Heart right ventricle (tissue), 16 donors: Measurements from ENCODE around the gene FAF1. TPM values are rescaled to one million over a fixed set of nuclear protein-coding genes. Genes with fewer than 3 reads are reported as not detected.

Experiments used
- ATAC-seq, 8 donors: fragments of 200-7000 bp; cut with Tn5 transposase; one replicate each; pipeline ENCODE4 v1.9.1; 2020; ENCODE audit warnings: mild to moderate bottlenecking in 8 of 8, moderate library complexity in 8 of 8, moderate number of reproducible peaks in 1 of 8
- DNase-seq, 2 donors: peaks; one replicate each; pipeline ENCODE4 v3.0.0-alpha.2; 2020
- H3K27ac ChIP-seq, 10 donors: fragments of 200-600 bp; sonication (generic) in 2 of 10; one replicate each; pipeline versions ENCODE4 v1.5.0 to v1.8.0; 2020 to 2022; ENCODE audit warnings: mild to moderate bottlenecking in 3 of 10
- H3K27me3 ChIP-seq, 7 donors: fragments of 200-600 bp; one replicate each; pipeline ENCODE4 v1.8.0; 2021 to 2022; ENCODE audit warnings: mild to moderate bottlenecking in 2 of 7
- H3K36me3 ChIP-seq, 9 donors: fragments of 200-600 bp; sonication (generic) in 1 of 9; one replicate each; pipeline versions ENCODE4 v1.5.0 to v1.8.0; 2020 to 2022; ENCODE audit warnings: mild to moderate bottlenecking in 2 of 9
- H3K4me1 ChIP-seq, 9 donors: fragments of 200-600 bp; sonication (generic) in 1 of 9; one replicate each; pipeline versions ENCODE4 v1.5.0 to v1.8.0; 2020 to 2022; ENCODE audit warnings: mild to moderate bottlenecking in 4 of 9
- H3K4me3 ChIP-seq, 10 donors: fragments of 200-600 bp; sonication (generic) in 2 of 10; one replicate each; pipeline versions ENCODE4 v1.5.0 to v1.8.0; 2020 to 2022; ENCODE audit warnings: mild to moderate bottlenecking in 7 of 10, moderate library complexity in 2 of 10
- H3K9me3 ChIP-seq, 11 donors: fragments of 200-600 bp in 10 of 11; sonication (generic) in 2 of 11; one replicate each; pipeline versions ENCODE4 v1.5.0 to v1.8.0; 2013 to 2022; ENCODE audit warnings: mild to moderate bottlenecking in 2 of 11, control low read depth in 1 of 11, moderate library complexity in 1 of 11
- WGBS, 2 donors: extraction: QIAGEN DNeasy Blood & Tissue Kit; methylation state at CpG; one replicate each; pipeline ENCODE4 v1.1.7; 2013; ENCODE audit warnings: inconsistent platforms in 1 of 2; 5-methylcytosine and 5-hydroxymethylcytosine counted together
- intact Hi-C, 10 donors: fragments of 100-400 bp; cut with DNase I; formaldehyde crosslinking; loops; one replicate each; pipeline versions ENCODE4 v1.11.1 to v1.14.2; 2022
- polyA plus RNA-seq, 2 donors: library from polyadenylated mRNA; stranded (reverse); fragments of 200-250 nt; gene quantifications; one replicate each; pipeline ENCODE4 v1.2.3, GENCODE V29; 2013
- total RNA-seq, 10 donors: library from RNA; stranded (reverse); fragmentation: NEBNext Ultra II Directional in 3 of 10; extraction: Animal tissue kit (Norgen Biotek cat#: 25700) in 3 of 10; gene quantifications; one replicate each; pipeline versions ENCODE4 v1.2.1 to v1.2.4, GENCODE V29; 2021 to 2023
- TF ChIP-seq, protein P1 (sequence below), 9 donors: fragments of 200-600 bp; sonication (generic) in 2 of 9; IDR thresholded peaks; one replicate each; pipeline versions ENCODE4 v1.5.0 to v1.8.0; 2021 to 2022; ENCODE audit warnings: antibody characterized with exemption in 9 of 9, mild to moderate bottlenecking in 5 of 9, moderate library complexity in 1 of 9
- donor health status: Arrhythmogenic right ventricular cardiomyopathy.
- donor health status: ischemic (EF 13 %, LVEDD 7.1; RV severe dilation, severe dysfunction).
- donor health status: healthy with polysubstance abuse.
- donor health status: DM: no; HTN: yes; CAD: no.
- donor health status: DM: no; HTN: no; CAD: no.
- donor health status: ischemic (EF 25% LVEDD 6.9; RV normal size, moderate dysfunction).
- donor health status: ischemic (EF 25% LVEDD 5.7; RV mildly dilated, moderate dysfunction).
- donor health status: healthy.
- donor health status: DM: yes; HTN: yes; CAD: no.
- donor health status: Ischemic cardiomyopathy.
- donor health status: ischemic (EF 35%, LVEDD 5.7; RV mildly dilated, moderate dysfunction).
- donor health status: nonischemic (EF 11% LVEDD 7.7; RV severe dilation, severe dysfunction).
- donor health status: DM: yes; HTN: yes; CAD: no.
- donor health status: PGD.
- donor health status: ischemic (EF 29% LVEDD 5.4; RV normal size, mild dysfunction).
- donor health status: nonischemic (EF 23%, LVEDD 6.1; RV moderate dilation, normal function).

Gene FAF1
- total and polyA plus RNA-seq, 12 donors, result 30.9 to 102 (median 88.9) TPM

DNA sequence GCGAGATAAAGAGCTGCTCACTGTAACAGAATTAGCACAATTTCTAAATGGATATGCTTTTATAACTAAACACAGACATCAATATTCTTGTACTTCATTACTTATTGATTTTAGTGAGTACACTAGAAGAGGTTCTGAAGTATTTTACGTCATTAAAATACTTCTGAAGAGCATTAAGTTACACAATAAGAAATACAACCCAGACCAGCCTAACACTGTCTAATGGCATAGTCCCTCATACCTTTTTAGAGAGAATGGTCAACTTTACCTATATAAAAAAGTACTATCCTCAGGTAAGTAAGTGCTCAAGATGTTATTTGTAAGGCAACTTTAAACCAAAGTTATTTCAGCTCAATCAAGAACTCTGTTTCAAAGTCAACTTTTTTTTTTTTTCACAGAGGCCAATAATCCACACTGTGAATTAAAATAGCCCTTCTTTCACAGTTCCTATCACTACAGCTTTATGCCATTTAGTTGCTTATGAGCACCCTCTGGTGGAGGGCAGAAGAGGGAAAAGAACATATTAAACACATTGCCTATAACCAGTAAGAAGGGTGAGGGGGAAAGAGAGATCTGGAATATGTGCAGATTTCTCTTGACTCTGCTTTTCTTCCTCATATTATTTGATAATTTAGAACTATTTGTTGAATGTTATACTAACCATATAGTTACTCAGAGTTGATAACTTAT is 354.7 kb downstream of the FAF1 start:
- intact Hi-C loops, result no loop called here
- Histone ChIP-seq H3K27ac (no peak overlapping the region), H3K36me3 (peaks cover 0 to 3% (median 0%) of the 10 kb centered on the region in 9 donors), H3K9me3 (no peaks in the 10 kb centered on the region), H3K4me3 (no peak overlapping the region), H3K27me3 (no peaks in the 10 kb centered on the region), H3K4me1 (peaks cover 0 to 6% (median 0%) of the 10 kb centered on the region in 9 donors)
- TF ChIP-seq, protein P1, sequence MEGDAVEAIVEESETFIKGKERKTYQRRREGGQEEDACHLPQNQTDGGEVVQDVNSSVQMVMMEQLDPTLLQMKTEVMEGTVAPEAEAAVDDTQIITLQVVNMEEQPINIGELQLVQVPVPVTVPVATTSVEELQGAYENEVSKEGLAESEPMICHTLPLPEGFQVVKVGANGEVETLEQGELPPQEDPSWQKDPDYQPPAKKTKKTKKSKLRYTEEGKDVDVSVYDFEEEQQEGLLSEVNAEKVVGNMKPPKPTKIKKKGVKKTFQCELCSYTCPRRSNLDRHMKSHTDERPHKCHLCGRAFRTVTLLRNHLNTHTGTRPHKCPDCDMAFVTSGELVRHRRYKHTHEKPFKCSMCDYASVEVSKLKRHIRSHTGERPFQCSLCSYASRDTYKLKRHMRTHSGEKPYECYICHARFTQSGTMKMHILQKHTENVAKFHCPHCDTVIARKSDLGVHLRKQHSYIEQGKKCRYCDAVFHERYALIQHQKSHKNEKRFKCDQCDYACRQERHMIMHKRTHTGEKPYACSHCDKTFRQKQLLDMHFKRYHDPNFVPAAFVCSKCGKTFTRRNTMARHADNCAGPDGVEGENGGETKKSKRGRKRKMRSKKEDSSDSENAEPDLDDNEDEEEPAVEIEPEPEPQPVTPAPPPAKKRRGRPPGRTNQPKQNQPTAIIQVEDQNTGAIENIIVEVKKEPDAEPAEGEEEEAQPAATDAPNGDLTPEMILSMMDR (IDR thresholded peaks at IDR 0.05), result peak in 6 of 9 donors; percentile 15 to 48 (median 19)
- no peak for DNase-seq
- no peak for ATAC-seq
- WGBS, 2 donors, result 96 to 99% methylated on average over 2 of the region's 2 CpGs

DNA sequence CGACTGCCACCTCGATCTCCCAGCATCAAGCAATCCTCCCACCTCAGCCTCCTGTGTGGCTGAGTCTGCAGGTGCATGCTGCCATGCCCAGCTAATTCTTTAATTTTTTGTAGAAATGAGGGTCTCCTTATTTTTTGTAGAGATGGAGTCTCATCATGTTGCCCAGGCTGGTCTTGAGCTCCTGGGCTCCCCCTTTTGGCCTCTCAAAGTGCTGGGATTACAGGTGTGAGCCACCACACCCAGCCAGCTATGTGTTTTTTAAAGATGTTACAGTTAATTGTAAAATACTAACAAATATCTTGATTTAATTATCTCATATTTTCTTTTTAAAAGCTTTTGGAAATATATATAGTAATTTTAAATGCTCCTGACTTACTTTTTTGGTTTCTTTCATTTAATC is 355.5 kb downstream of the FAF1 start:
- Histone ChIP-seq H3K9me3 (no peaks in the 10 kb centered on the region), H3K4me1 (peaks cover 0 to 6% (median 0%) of the 10 kb centered on the region in 9 donors), H3K4me3 (no peak overlapping the region), H3K36me3 (peaks cover 0 to 3% (median 0%) of the 10 kb centered on the region in 9 donors), H3K27ac (no peak overlapping the region), H3K27me3 (no peaks in the 10 kb centered on the region)
- 99 to 100% methylated on average over 2 of the region's 2 CpGs for WGBS, 2 donors
- TF ChIP-seq, protein P1 (IDR thresholded peaks at IDR 0.05), result no peak
- DNase-seq (no peak), ATAC-seq (no peak)
- intact Hi-C loops, result no loop called here

DNA sequence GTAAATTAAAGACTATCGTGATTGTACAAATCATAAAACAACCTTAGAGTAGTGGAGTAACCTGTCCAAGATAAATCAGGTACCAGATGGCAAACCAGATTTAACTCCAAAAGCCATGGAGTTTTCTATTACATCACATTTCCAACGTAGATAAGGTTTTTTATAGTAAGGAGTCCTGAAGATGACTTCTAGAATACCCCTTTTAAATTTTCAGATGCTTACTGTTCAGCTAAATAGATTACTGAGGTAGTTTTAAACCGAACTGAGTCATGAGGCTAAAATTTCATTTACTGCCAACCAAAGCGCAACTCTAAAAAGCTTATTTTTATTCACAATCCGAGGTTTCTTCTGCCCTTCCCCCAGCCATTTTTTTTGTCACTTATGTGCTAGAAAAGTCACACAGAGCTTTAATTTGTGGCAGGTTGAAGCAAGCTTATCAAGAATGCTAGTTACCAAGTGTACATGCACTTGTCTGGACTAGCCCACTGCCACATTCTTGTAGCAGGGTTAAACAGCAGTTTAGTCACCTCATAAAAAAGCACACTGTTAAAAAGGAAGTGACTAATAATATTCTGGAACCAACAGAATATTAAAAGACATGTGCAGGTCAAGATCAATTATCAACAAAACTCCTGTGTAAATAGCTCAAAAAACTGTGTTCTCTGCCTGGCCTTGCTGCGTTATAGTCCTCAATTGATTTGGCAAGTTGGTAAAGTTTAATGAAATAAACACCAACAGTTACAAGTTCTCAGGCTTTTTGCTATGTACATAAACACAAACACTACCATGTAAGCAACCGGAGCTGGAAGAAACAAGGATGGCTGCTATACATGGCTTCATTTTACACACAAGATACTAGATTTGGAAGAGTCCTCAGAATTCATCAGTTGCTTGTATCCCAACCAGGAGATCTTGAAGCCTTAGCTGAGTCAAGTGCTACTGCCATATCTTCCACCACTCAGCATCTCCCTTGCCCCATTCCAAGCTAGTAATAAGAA is 356.5 kb downstream of the FAF1 start:
- no peak overlapping the region for H3K27ac ChIP-seq
- no peak for ATAC-seq
- H3K4me3 ChIP-seq, result no peak overlapping the region
- no peak for DNase-seq
- H3K9me3 ChIP-seq, result no peaks in the 10 kb centered on the region
- peaks cover 0 to 3% (median 0%) of the 10 kb centered on the region in 9 donors for H3K36me3 ChIP-seq
- peaks cover 0 to 6% (median 0%) of the 10 kb centered on the region in 9 donors for H3K4me1 ChIP-seq
- 89 to 90% methylated on average over 7 of the region's 7 CpGs for WGBS, 2 donors
- TF ChIP-seq, protein P1 (IDR thresholded peaks at IDR 0.05), result no peak
- intact Hi-C loops, result no loop called here
- H3K27me3 ChIP-seq, result no peaks in the 10 kb centered on the region

DNA sequence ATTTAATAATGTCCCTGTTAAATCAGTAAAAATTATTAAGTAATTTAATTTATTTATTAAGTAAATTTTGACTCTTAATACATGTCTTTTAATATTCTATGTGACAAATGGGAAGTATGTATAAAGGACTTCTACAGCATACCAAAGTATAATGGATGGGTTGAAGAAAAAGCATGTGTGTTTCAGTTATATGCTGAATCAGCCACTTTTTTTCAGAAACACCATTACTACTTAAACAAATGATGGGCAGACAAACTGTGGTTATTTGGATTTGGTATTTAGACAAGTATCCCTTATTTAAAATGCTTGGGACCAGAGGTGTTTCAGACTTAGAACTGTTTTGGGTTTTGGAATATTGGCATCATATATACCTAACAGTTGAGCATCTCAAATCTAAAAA is 360.5 kb downstream of the FAF1 start:
- no peak for DNase-seq
- peaks cover 0 to 6% (median 0%) of the 10 kb centered on the region in 9 donors for H3K4me1 ChIP-seq
- no peaks in the 10 kb centered on the region for H3K9me3 ChIP-seq
- H3K27me3 ChIP-seq, result no peaks in the 10 kb centered on the region
- intact Hi-C loops, result no loop called here
- ATAC-seq, result no peak
- peaks cover 0 to 16% (median 0%) of the 10 kb centered on the region in 9 donors for H3K36me3 ChIP-seq
- H3K27ac ChIP-seq, result no peak overlapping the region
- TF ChIP-seq, protein P1 (IDR thresholded peaks at IDR 0.05), result no peak
- no peak overlapping the region for H3K4me3 ChIP-seq
